Stomach (tissue), 4 donors: ENCODE data around the gene HTR3C.

Source experiments
- CTCF ChIP-seq, 7 experiments: fragments of 450-650 bp in 4 of 7; fragments of 200-600 bp in 3 of 7; sonication (generic) in 3 of 7; IDR thresholded peaks; one replicate each; pipeline ENCODE4 v1.5.1; 2016 to 2019; ENCODE audit warnings: antibody characterized with exemption in 7 of 7, control low read depth in 2 of 7, mild to moderate bottlenecking in 1 of 7
- EP300 ChIP-seq: sonication (generic); formaldehyde crosslinking; IDR thresholded peaks from one replicate; pipeline ENCODE4 v1.6.1; 2017; ENCODE audit warnings: antibody characterized with exemption
- POLR2A ChIP-seq, 4 donors: fragments of 450-650 bp; IDR thresholded peaks; one replicate each; pipeline ENCODE4 v1.6.1; 2016; ENCODE audit warnings: antibody characterized with exemption in 4 of 4, control low read depth in 2 of 4, mild to moderate bottlenecking in 1 of 4, moderate library complexity in 1 of 4
- POLR2AphosphoS5 ChIP-seq, 3 donors: sonication (generic); formaldehyde crosslinking; IDR thresholded peaks; one replicate each; pipeline ENCODE4 v1.6.1; 2016; ENCODE audit warnings: antibody characterized with exemption in 3 of 3

GRCh38 chr3:184042617-184043016 is 10.2 kb upstream of the HTR3C start:
- TF ChIP-seq CTCF (IDR thresholded peaks at IDR 0.05): no peak
- TF ChIP-seq POLR2A (IDR thresholded peaks at IDR 0.05): no peak
- TF ChIP-seq POLR2AphosphoS5 (IDR thresholded peaks at IDR 0.05): no peak
- TF ChIP-seq EP300: no peak
